Eye (tissue), 1 donor: ENCODE data around the gene RAC2.

Experiments used
- DNase-seq: peaks from one replicate; pipeline ENCODE4 v3.0.0-alpha.2; 2015

The RAC2 gene

DNA sequence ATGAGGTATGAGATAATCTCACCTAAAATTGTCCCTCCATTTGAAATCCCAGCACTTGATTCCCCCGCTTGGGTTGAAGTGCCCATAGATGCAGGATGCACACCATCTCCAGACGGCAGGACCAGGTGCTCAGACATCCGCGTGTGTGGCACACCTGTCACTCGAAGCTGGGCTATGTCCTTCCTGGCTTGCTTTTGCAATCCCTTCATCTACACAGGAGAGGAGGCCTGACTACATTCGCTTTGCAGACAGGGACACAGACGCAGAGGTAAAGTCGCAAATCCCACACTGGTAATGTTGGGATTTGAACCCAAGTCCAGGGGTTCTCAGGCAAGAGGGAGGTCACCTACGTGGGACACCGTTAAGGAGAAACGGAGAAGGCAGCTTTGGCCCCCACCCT lies 31.1 kb upstream of the RAC2 start:
- DNase-seq = no peak

DNA sequence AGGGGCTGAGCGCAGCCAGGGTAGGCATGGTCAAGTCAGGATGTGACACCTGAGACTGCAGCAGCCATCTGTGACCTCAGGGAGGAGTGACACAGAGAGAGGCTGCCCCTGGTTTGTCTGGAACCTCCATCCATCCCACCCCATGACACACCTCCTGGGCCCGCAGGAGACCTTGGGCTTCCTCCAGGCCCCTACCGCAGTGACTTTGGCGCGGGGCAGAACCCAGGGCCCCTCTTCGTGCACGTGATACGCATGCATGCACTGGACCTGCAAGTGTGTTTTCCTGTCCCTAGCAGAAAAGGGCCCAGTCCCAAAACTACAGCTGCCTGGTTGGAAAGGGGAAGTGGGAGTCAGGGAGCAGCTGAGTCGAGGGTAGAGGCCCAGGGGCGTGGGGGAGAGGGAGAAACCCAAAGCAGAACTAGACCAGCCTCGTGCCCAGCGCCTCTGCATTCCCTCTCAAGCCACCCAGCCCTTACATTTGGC lies 30.4 kb upstream of the RAC2 start:
- DNase-seq = no peak

DNA sequence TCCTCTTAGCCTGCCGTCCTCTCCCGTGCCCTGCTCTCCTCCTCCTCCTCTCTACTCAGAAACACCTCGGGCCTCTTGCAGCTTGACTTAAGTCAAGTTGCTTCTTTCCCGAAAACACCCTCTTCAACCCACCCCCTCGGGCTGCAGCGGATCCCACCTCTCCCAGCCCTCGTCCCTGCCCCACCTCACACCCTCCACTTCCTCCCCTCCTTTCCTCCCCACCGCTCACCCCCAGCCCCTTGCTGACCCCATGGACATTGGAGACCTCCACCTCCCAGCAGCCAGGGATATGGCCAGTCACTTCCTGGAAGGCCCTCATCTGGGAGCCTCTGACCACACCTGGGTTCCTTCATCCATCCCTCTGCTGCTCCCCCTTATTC lies 29.8 kb upstream of the RAC2 start:
- DNase-seq = no peak

DNA sequence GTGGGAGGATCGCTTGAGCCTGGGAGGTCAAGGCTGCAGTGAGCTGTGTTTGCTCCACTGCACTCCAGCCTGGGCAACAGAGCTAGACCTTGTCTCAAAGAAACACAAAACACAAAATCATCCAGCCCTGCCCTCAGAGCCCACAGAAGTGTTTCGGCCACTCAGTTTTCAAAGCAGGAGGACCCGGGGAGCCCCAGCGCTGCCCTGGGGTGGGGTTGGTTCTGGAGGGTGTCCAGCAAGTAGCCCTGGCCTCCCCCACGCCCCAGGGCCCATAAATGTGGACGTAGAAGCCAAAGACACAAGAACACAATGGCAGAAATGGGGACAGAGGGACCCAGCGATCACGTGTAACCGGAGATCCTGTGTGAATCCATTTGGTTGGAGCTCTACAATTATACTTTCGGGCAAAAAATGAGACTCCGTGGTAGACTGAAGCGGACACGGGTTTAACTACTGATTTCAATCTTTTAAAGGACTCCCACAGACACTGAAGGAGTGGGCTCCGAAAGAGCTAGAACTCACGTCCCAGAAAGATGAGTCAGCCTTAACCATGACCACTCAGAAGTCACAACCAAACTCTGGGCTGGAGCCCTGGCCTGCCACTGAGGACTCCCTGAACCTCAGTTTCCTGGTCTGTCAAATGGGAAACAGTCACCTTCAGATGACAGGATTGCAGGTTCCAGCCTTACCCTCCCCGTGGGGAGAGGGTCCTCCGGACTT lies 29.2 kb upstream of the RAC2 start:
- no peak for DNase-seq

DNA sequence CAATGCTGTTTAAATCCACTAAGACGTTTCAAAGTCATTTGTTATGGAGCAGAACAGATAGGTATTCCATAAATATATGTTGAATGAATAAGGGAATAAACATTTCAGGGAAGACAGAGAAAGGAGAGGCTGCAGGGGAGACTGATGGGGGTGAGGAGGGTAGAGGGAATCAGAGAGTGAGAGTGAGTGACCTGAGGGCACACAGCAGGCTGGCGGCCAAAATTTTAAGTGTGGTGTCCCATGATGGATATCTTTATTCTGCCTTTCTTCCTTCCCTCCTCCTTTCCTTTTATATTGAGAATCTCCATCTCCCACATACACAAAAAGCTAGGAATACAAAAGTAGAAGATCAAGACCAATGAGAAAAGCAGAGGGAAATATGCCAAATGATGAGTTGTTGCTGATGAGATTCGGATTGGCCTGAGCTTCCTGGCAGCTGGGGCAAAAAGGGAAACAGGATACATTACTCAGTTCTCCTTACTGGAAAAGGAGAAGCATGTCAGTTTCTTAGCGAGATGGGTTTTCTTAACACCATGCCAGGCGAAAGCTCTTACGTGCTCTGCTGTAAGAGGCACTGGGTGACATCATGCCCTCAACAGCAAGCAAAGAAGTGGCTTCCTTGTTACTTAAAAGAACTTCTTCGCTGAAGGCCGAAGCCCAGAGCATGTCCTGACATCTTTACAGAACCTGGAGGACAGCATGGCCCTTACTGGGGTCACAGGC lies 27.0 kb upstream of the RAC2 start:
- DNase-seq = no peak

DNA sequence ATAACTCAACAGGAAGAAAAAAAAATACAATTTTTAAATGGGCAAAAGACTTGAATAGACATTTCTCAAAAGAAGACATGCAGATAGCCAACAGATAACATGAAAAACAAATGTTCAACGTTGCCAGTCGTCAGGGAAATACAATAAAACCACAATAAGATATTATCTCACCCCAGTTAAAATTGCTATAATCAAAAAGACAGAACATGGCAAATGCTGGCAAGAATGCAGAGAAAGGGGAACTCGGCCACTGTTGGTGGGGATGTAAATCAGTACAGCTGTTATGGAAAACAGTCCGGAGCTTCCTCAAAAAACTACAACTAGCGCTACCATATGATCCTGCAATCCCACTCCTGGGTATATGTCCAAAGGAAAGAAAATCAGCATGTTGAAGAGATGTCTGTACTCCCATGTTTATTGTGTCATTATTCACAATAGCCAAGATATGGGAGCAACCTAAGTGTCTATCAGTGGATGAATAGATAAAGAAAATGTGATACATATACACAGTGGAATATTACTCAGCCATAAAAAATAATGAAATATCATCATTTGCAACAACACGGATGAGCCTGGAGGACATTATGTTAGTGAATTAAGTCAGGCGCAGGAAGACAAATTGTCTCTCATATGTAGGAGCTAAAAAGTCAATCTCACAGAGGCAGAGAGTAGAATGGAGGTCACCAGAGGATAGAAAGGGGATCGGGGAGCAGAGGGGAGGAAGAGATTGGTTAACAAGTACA lies 26.0 kb upstream of the RAC2 start:
- DNase-seq = no peak

DNA sequence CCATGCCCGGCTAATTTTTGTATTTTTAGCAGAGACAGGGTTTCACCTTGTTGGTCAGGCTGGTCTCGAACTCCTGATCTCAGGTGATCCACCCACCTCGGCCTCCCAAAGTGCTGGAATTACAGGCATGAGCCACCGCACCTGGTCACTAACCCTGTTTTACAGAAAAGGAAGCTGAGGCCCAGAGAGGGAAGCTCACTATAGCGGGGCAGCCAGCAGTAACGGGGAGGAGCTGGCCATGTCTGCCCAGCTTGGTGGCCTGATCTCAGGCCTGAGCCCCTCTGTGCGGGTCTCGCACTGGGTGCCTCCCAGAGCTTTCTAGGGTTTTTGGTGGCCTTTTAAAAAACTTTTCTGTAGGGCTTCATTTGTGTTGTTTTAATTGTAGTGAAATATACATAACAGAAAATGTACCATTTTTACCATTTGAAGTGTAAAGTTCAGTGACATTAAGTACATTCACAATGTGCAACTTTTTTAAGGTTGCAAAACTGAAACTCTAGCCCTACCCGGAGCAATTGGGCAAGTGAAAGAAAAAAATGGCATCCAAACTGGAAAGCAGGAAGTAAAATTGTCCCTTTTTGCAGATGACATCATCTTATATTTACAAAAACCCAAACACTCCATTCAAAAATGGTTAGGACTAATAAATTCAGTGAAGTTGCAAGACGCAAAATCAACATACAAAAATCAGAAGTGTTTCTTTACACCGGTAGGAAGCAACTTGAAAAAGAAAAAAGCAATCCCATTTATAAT lies 23.8 kb upstream of the RAC2 start:
- DNase-seq = no peak

DNA sequence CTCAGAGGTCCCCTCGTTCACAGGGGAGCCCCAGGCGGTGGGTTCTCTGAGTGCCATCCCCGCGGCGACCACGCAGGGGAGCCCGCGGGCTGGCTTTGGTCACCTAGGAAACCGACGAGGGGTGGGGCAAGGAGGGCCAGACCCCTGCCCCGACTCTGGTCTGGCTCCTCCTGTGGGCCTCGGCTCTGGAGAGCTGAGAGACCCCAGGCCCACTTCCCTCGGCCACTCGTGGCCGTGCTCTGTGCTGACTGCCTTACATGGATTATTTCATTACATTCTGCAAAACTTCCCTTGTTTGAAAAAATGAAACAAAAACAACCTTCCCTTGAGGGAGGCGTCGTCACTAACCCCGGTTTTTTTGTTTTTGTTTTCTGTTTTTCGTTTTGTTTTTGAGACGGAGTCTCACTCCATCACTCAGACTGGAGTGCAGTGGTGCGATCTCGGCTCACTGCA lies 23.1 kb upstream of the RAC2 start:
- DNase-seq = peak; percentile 72

DNA sequence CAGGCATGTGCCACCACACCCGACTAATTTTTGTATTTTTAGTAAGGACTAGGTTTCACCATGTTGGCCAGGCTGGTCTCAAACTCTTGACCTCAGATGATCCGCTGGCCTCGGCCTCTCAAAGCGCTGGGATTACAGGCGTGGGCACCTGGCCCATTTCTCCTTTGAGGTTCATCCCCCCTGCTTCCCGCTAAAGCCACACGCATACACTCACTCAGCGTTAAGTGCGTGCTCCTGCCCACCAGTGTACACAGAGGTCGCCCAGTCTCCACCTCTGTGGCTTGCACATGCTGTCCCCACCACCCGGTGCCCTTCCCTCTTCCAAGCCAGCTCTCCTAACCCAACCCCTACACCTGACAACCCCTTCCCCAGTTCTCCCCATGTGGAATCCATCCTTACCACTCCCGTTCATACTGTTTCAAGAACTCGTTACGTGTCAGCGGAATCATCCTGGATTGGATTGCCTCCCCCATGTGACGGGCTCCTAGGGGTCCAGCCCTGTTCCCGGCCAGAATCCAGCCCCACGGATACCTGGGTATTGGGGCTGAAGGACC lies 22.6 kb upstream of the RAC2 start:
- no peak for DNase-seq

DNA sequence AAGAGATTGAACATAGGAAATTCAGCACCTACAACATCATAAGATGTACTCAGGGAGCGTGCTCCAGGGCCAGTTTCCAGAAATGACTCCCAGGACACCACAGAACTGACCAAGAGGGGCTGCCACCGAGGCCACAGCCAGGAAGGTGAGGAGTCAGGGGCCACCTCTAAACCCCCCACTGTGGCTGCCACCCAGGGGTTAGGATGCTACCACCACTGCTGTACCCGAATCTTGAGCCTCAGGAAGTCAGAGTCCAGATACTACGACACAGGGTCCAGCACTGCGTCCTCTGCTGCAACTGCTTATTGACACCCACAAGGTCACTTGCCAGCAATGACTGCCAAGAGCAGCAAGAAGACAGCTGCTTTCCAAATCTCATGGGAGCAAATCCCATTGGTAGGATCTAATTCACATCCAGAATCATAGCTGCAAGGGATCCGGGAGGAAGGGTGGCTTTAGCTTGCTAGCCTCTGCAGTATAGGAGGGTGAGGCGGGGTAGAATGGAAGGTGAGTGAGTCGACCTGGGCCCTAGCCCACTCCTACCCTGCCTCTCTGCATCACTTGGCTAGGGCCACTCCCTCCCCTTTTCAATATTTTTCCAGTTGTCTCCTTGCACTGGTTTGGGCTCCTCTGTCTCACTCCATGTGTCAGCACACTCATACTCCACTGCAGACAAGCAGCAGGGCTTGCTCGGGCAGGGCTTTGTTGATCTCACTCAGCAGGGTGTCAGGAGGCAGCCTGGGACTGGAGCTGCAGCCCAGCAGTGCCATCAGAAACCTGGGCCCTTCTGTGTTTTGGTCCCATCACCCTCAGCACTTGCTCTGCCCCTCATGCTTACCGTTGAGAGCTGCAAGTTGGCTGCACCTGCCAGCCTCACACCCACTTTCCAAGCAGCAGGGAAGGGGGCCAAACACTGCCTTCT lies 20.2 kb upstream of the RAC2 start:
- DNase-seq = no peak

DNA sequence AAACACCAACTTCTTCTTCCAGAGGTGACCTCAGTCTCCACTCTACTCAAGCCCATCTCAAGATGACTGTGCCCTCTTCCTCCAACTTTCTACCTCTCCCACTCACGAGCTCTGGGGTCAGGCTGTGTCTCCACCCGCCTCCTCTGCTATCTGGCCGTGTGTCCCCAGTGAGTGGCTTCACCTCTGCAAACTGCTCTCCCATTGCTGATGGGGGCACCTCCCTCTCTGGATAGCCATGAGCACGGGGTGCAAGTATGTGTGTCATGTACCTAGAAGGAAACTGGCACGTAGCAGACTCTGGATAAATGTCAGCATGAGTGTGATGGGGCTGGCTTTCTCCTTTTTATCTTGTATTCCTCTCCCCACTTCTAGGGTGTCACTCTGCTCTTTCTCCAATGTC lies 18.3 kb upstream of the RAC2 start:
- no peak for DNase-seq

DNA sequence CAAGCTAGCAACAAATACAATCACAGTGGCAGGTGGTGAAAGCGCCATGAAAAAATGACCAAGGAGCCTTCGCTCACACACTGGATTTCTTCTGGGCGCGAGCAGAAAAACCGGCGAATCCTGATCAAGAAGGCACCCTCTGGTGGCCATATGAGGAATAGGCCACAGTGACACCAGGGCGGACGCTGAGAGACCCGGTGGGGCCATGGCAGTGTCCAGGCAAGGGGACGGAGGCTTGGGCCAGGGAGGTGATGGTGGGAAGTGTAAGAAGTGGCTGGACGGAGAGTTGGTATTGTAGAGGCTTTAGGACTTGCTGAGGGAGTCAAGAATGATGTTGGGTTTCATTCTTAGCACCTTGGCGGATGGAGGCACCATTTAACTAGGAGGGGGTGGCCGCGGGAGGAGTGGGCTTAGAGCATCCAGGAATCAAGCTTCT lies 16.9 kb upstream of the RAC2 start:
- DNase-seq = peak; percentile 84

DNA sequence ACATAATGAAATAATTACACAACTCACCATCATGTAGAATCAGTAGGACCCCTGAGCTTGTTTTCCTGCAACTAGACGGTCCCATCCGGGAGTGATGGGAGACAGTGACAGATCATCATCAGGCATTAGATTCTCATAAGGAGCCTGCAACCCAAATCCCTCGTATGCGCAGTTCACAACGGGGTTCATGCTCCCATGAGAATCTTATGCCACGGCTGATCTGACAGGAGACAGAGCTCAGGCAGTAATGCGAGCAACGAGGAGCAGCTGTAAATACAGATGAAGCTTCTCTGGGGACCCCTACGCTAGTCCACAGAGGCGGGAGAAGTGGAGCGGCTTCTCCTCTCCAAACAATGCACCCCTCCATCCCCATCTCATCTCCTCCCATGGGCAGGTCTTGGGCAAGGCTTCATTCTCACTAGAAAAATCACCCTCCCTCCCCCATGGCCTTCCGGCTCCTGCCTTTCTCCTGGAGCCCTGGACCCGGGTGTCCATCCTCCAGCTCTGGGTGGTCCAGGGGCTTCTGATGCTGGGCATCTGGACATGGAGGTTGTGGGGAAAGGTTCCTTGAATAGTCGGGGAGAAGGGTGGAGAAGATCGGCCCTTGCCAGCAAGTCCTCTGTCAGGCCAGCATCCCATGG lies 16.2 kb upstream of the RAC2 start:
- DNase-seq = peak; percentile 61

DNA sequence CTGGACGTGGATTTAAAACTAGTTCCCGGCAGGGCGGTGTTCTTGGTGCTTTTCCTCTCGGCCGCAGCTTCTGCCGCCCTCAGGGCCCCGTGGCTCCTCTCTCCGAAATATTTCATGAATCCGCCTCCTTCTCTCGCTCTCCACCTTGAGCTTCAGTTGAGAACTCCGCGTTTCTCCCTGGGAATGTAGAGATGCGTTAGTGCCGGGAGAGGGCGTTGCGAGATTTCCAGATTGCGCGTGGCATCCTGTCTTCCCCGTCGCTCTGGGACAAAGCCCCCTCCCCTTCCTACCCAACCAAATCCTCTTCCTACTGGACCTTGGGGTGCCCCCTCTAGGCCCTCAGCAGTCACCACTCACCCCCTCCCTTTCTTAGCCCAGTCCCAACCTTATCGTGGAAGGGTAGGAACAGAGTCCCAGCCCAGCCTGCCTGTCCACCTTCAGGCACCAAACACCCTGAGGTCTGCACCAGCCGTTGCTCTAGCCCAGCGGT lies 15.5 kb upstream of the RAC2 start:
- DNase-seq = peak; percentile 78

DNA sequence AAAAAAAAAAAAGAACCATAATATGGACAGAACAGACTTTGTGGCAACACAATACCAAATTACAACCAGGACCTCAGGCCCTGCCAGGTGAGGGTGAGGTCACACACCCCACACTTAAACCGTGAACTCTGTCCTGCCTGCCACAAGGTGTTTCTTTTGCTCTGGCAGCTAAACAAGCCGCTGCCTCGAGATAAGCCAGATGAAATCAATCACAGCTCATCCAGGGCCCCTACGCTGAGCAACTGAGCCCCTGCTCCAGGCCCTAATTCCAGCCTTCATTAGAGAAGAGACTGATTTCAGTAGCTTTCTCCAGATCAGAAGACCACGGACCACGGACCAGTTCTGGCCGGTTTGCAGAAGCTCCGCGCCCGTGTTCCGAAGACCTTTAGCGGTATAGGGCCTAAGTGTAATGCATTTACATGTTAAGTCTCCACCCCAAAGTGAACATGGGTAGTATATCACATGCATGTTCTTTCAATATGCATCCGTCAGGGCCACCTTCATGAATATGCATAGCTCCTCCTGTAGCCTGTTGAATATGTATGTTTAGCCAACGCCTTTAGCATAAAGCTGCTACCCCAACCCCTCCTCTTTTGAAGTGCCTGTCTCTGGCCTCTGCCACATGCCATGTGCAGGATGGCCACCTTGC lies 14.8 kb upstream of the RAC2 start:
- DNase-seq = no peak

DNA sequence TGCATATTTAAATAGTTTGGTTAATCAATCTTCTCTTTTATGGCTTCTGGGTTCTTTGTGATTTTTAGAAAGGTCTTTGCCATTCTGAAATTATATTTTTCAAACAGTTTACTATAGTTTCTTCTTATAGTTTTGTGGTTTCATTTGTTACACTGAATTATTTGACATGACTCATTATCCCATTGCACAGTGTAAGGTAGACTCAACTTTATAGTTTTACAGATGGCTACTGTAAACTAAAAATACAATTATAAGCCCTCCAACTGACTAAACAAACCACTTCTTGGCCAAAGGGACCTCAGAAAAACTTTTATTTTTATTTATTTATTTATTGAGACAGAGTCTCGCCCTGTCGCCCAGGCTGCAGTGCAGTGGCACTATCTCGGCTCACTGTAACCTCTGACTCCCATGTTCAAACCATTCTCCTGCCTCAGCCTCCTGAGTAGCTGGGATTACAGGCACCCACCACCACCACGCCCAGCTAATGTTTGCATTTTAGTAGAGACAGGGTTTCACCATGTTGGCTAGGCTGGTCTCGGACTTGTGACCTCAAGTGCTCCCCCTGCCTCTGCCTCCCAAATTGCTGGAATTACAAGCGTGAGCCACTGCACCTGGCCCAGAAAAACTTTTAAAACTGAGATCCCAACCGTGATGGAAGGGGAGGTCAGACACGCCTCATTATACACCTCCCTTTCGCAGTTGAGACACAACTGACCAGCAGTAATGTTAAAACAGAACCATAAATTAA lies 14.1 kb upstream of the RAC2 start:
- no peak for DNase-seq

DNA sequence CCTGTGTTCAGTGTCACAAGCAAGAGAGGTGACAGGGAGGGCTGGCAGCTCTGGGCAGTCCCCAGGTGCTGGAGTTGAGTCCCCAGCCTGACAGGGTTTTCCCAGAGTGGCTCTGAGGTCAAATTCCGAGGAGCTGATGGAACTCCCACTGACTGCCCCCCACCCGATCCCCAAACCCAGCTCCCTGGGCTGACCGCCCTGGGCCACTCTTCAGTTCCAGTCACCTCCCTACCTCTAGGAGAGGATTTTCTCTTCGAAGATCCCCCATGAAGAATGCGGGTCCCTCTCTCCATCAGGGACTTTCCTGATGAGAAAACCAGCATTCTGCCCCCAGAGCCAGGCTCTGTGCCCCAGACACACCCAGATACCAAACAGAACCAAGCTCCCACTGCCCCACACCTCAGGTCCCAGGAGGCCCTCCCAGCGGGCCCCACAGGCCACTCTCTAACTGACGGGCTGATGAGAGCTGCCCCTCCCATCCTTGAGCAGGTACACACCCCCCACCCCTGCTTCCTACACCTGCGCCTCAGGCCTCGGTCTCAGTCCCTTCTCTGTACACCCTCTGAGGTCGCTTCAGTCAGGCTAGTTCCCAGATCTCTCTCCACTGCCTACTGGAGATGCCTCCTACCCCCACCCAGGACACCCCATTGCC lies 12.1 kb upstream of the RAC2 start:
- DNase-seq = no peak

DNA sequence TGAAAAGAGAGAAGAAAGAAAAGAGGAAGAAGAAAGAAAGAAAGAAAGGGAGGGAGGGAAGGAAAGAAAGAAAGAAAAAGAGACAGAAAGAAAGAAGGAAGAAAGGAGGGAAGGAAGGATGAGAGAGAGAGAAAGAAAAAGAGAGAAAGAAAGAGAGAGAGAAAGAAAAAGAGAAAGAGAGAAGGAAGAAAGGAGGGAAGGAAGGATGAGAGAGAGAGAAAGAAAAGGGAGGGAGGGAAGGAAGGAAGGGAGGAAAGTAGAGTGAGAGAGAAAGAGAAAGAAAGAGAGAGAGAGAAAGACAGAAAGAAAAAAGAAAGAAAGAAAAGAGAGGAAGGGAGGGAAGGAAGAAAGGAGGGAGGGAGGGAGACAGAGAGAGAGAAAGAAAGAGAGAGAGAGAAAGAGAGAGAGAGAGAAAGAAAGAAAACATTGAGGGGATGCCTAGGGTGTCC lies 11.5 kb upstream of the RAC2 start:
- no peak for DNase-seq

DNA sequence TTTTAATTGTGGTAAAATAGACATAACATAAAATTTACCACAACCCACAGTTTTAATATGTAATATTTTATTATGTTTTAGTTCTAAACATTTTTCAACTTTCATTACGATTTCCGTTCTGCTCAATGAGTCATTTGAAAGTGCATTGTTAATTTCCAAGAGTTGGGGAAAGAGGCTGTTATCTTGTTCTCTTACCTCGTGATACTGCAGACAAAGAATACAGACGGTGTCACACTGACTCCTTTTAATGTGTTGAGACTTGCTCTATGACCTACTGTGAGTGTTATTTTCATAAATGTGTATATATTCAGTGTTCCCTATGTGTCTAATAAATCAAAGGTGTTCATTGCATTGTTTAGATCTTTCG lies 10.8 kb upstream of the RAC2 start:
- DNase-seq = no peak
